Measurements from ENCODE around the gene IFT25. TPM values are rescaled to one million over a fixed set of nuclear protein-coding genes. Genes with fewer than 3 reads are reported as not detected.

Gene IFT25
- total RNA-seq, 1 experiment from 2014 or later: 128 TPM

DNA sequence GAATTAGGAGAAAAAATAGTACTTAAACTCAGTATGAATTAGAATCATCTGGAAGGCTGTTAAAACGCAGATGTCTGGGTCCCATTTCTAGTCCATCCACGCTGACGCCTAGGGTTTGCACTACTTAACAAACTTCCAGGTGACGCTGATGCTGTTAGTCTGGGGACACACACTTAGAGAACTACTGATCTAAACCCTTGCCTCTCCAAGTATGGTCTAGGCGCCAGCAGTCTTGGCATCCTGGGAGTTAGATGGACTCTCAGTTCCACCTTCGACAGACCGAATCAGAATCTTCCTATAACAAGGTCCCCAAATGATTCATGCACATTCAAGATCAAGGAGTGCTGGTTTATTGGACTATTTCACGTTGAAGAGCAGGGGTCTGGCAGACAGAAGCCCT lies 40.0 kb downstream of the IFT25 start:
- TF ChIP-seq CTCF (conservative IDR thresholded peaks at IDR 0.05) (no peak), EZH2 (IDR thresholded peaks at IDR 0.05; ENCODE audit: low read depth) (no peak)
- no peaks in the 10 kb centered on the region for H3K9me2 ChIP-seq (ENCODE audit: insufficient read depth)
- no peaks in the 10 kb centered on the region for H4K20me1 ChIP-seq (ENCODE audit: insufficient read depth)
- H3K36me3 ChIP-seq (ENCODE audit: low read depth): no peaks in the 10 kb centered on the region
- intact Hi-C loops (cut with micrococcal nuclease; ENCODE audit: unreplicated experiment): no loop called here
- no peak overlapping the region for H3K4me2 ChIP-seq
- H3K27me3 ChIP-seq (ENCODE audit: insufficient read depth, low read depth): no peaks in the 10 kb centered on the region
- no TSS peak for BruUV-seq (replicated peaks)
- no peak overlapping the region for H2AFZ ChIP-seq
- H3K79me2 ChIP-seq (ENCODE audit: low read depth): no peaks in the 10 kb centered on the region
- ChIA-PET CTCF (interaction anchor here (0.6 kb wide), 1 partner anchor 31 kb away, joined by 9 read pairs; no protein-coding TSS in a partner anchor), POLR2A (ENCODE audit: unreplicated experiment) (no interaction called here)
- H3F3A ChIP-seq (ENCODE audit: insufficient read depth, low read depth): no peaks in the 10 kb centered on the region; the same call in 1 of the 2 replicates
- no peak overlapping the region for H3K4me3 ChIP-seq
- no peak for DNase-seq
- no peak overlapping the region for H3K27ac ChIP-seq
- no peaks in the 10 kb centered on the region for H3K9me3 ChIP-seq (ENCODE audit: insufficient read depth, low read depth)
- peaks cover 10% of the 10 kb centered on the region for H3K4me1 ChIP-seq (replicated peaks; ENCODE audit: insufficient read depth)

DNA sequence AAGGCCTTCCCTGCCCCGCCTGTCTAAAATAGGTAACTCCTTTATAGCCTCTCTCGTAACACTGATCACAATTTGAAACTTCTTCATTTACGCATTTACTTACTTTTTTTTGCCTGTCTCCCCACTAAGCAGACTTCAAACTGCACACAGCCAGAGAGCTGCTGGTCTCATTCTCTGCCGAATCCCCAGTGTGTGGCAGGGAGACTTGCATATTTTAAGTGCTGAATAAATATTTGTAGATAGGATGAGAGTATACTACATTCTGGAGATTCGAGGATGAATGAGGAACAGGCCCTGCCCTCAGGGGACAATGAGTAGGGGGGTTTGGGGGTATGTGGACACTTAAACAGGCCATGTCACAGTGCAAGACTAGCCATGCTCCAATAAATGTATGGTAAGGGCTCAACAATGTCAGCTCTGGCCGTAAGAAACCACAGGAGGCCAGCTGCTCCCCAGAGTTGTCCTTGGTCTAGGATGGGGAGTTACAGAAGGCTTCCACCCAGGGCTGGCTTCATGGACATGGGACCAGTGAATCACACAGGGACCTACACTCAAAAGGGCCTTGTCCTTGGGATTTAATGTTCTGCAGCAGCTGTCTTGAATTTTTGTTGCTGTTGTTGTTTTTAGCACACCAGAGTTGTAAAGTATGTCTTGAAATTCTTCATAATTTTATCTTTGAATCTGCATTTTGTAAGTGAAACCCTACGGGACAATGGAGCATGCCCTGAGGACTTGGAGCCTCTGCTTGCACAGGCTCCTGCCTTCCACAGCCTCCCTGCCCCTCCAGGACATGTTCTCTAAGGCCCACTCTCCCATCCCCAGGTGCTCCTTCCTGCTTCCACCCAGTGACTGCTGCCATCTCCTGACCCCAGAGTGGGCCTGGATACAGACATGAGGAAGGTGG lies 43.0 kb downstream of the IFT25 start:
- H4K20me1 ChIP-seq (ENCODE audit: insufficient read depth): no peaks in the 10 kb centered on the region
- no peak overlapping the region for H3K4me2 ChIP-seq
- H3K4me1 ChIP-seq (replicated peaks; ENCODE audit: insufficient read depth): no peaks in the 10 kb centered on the region
- H3K27me3 ChIP-seq (ENCODE audit: insufficient read depth, low read depth): no peaks in the 10 kb centered on the region
- H3K9me2 ChIP-seq (ENCODE audit: insufficient read depth): no peaks in the 10 kb centered on the region
- DNase-seq: no peak
- no peaks in the 10 kb centered on the region for H3K36me3 ChIP-seq (ENCODE audit: low read depth)
- H3K27ac ChIP-seq: no peak overlapping the region
- no peak overlapping the region for H3K4me3 ChIP-seq
- ChIA-PET POLR2A (ENCODE audit: unreplicated experiment) (no interaction called here), CTCF (no interaction called here)
- TF ChIP-seq EZH2 (IDR thresholded peaks at IDR 0.05; ENCODE audit: low read depth) (no peak), CTCF (conservative IDR thresholded peaks at IDR 0.05) (no peak)
- no peaks in the 10 kb centered on the region; the same call in 1 of the 2 replicates for H3F3A ChIP-seq (ENCODE audit: insufficient read depth, low read depth)
- intact Hi-C loops (cut with micrococcal nuclease; ENCODE audit: unreplicated experiment): no loop called here
- H3K79me2 ChIP-seq (ENCODE audit: low read depth): no peaks in the 10 kb centered on the region
- H3K9me3 ChIP-seq (ENCODE audit: insufficient read depth, low read depth): no peaks in the 10 kb centered on the region
- no TSS peak for BruUV-seq (replicated peaks)
- H2AFZ ChIP-seq: no peak overlapping the region

DNA sequence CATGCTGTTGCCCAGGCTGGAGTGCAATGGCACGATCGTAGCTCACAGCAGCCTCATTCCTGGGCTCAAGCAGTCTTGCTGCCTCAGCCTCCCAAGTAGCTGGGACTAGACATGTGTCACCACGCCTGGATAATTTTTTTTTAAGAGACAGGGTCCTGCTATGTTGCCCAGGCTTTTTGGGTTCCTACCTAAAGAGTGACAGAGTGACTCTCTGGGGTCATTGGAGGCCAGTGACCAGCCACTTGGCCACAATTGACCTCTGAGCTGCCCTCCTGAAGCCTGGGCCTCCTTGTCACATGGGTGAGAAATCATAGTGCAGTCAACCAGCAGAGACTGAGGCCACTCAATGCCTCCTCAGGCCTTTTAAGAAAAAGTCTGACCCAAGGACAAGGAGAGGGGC lies 45.8 kb downstream of the IFT25 start:
- no peak for TF ChIP-seq CTCF (conservative IDR thresholded peaks at IDR 0.05)
- TF ChIP-seq EZH2 (IDR thresholded peaks at IDR 0.05; ENCODE audit: low read depth): no peak
- no peak overlapping the region for H3K4me3 ChIP-seq
- no peaks in the 10 kb centered on the region for H3K36me3 ChIP-seq (ENCODE audit: low read depth)
- H3K9me3 ChIP-seq (ENCODE audit: insufficient read depth, low read depth): no peaks in the 10 kb centered on the region
- peaks cover 9% of the 10 kb centered on the region for H3K4me1 ChIP-seq (replicated peaks; ENCODE audit: insufficient read depth)
- no peaks in the 10 kb centered on the region for H3K27me3 ChIP-seq (ENCODE audit: insufficient read depth, low read depth)
- no peaks in the 10 kb centered on the region for H3K9me2 ChIP-seq (ENCODE audit: insufficient read depth)
- CTCF ChIA-PET: no interaction called here
- no TSS peak for BruUV-seq (replicated peaks)
- POLR2A ChIA-PET (ENCODE audit: unreplicated experiment): interaction anchor here (0.6 to 0.8 kb wide), 2 partner anchors 23 to 46 kb away, joined by 3 to 8 read pairs; partner anchors contain the start of gene IFT25
- no peak overlapping the region for H2AFZ ChIP-seq
- no peak for DNase-seq
- H4K20me1 ChIP-seq (ENCODE audit: insufficient read depth): no peaks in the 10 kb centered on the region
- H3F3A ChIP-seq (ENCODE audit: insufficient read depth, low read depth): peaks cover 6% of the 10 kb centered on the region
- no peaks in the 10 kb centered on the region for H3K79me2 ChIP-seq (ENCODE audit: low read depth)
- H3K27ac ChIP-seq: no peak overlapping the region
- intact Hi-C loops (cut with micrococcal nuclease; ENCODE audit: unreplicated experiment): no loop called here
- H3K4me2 ChIP-seq: no peak overlapping the region
